Measurements from ENCODE around the gene DTNA. TPM values are rescaled to one million over a fixed set of nuclear protein-coding genes. Genes with fewer than 3 reads are reported as not detected.

The DTNA gene
- total RNA-seq, 2 donors from 2014 or later = 2.7 to 7.0 TPM

DNA sequence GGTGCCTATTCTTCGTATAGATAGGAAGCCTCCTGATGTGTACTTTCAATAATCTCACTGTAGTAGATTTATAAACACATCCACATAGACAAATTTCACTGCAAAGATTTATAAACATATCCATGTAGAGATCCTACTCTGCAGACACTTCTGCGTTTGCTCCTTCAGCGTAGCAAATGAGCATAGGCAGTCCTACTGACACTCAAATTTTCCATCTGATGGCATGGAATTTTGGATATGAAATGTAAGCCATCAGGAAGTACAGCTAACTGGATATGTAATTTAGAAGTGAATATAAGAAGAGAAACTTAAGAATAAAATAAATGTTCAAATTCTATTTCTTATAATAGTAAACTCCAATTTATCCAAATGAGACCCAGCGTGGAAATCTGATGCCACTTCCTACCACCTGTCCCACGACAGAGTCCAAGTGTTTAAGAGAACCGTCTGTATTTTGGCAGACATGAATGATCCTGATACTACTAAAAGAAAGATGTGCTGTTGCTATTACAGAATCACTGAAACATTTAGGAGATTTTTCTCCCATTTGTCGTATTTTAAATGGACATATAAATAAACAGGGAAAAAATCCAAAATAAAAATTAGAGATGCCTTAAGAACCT is 86.0 kb downstream of the DTNA start:
- DNase-seq (no peak), ATAC-seq (no peak)
- intact Hi-C loops (cut with DNase I, micrococcal nuclease) = no loop called here

DNA sequence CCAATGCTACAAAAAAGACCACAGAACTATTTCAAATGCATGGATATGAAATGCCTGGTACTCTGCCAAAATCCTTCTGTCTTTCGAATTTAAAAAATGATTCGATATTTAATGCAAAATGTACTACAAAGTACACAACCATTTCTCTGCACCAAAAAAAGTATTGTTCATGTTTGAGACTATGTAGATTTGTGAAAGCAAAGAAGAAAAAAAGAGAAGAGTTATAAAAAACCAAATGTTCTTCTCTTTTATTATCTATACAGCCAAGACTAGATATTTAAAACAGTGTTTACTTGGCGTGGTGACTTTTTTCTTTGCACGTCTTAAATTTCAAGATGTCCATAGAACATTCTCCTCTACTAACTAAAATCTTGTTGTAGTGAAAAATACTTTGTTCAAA is 89.2 kb downstream of the DTNA start:
- intact Hi-C loops (cut with DNase I, micrococcal nuclease) = no loop called here
- no peak for ATAC-seq
- DNase-seq = no peak

DNA sequence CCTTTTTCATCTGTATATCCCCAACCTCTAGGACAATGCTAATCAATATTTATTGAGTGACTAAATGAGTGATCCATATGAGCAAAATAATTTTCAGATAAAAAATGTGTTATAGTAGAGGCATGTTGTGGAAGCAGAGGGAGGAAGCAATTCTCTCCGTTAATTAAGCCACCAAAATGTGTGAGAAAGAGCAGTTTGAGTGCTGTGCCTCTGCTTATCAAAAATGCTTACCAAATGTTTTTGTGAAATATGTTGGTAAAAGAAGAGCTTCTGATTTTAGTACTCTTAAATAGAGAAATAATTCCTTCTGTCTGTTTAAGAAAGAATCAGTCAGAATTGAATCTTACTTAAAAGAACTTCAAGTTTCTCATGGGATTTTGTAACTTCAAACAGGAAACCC is 90.3 kb downstream of the DTNA start:
- intact Hi-C loops (cut with DNase I, micrococcal nuclease) = no loop called here
- DNase-seq = no peak
- no peak for ATAC-seq

DNA sequence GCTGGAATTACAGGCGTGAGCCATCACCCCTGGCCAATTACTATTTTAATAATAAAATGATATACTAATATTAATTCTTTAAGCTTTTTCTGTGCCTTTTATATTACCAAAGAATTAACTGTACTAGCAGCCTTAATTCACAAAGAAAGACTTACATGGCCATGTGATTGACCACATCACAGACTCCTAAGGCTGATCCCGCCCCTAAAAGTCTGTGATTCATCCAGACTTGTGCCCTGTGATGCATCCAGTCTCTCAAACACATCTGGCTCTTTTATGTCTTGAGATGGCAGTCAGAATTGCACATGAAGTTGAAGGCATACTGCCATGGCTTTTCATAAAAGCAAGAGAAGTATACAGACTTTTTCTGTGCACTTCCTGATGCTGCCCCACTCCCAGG is 91.7 kb downstream of the DTNA start:
- intact Hi-C loops (cut with DNase I, micrococcal nuclease) = no loop called here

DNA sequence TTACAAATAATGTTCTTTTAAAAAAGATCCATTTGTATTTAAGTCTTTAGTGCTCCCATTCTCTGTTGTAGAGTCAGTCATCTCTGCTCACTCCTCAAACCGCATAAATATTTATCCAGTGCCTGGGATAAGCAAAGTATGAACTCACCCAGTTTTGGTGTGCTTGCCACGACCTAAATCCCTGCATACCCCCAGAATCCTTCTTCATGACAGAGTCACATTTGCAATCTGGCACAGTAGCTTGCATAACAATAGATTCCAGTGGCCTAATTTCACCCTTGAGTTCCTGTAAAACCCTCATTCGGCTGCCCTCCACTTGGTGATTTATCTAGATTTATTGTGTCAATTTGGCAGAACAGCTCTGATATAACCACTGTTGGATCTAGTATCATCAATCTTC is 92.9 kb downstream of the DTNA start:
- intact Hi-C loops (cut with DNase I, micrococcal nuclease) = no loop called here
- DNase-seq = no peak
- ATAC-seq = no peak

More for the DNA sequence above, 91.7 kb downstream of the DTNA start:
- no peak for DNase-seq
- no peak for ATAC-seq

DNA sequence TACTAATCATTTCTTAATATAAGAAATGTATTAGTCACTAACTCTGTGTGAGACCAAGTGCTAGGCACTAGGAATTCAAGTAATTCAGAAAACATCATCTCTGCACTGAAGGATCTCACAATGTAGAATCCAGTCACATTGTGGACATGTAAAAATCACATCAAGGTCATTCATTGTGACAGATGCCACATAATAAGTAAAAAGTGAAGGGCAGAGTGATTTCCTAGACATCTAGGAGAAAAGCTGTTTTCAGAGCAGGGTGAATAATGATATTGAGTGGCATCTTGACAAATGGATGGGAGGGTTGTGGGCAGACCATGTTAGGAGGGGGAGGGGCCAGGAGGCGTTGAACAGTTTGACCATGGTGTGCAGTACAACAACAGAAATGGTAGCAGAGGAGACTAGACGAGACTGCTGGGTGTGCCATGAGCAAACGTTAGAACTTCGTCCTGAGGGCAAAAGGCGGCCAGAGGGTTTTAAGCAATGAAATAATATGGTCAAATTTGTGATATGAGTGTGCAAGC is 93.8 kb downstream of the DTNA start:
- no peak for ATAC-seq
- intact Hi-C loops (cut with DNase I, micrococcal nuclease) = no loop called here
- DNase-seq = no peak

DNA sequence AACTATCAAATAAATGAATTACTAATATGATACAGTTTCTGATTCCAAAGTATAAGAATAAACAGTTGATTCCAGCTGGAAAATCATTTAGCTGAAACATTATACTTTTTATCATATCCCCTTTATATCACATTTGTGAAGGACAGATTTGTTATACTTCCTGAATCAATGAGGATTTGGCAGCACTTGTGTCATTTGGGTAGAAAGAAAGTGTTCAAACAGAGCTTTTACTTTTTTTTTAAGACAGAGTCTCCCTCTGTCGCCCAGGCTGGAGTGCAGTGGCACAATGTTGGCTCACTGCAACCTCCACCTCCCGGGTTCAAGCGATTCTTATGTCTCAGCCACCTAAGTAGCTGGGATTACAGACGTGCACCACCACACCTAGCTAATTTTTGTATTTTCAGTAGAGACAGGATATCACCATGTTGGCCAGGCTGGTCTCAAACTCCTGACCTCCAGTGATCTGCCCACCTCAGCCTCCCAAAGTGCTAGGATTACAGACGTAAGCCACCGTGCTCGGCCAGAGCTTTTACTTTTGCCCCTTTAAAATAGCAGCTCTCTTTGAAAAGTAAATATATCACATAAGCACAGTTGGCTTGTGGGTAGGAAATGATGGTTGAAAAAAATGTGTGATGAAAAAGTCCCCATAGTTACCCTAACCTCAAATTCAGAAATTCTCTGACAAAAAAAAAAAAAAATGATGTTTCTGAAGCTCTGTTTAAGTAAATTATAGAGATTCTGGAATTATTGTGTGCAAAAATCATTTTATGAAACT is 95.2 kb downstream of the DTNA start:
- ATAC-seq (no peak), DNase-seq (no peak)
- intact Hi-C loops (cut with DNase I, micrococcal nuclease) = no loop called here

DNA sequence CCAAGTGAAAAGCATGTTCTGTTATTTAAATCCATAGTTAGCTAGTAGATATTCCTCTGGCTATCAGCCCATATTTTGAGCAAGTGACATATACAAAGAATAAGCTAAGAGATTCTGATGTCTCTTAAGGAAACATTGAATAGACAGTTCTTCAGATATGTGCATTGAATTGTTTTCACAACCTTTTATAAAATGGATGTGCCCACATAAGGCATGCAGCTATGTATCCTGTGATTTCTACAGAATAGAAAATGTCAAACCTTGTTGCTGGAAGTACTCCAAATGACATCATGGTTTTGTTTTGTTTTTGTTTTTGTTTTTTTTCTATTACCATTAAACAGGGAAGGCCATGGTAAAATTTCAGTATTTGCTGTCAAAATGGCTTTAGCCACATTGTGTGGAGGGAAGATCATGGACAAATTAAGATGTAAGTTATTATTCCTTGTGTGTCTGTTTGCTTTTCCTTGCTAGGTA is 95.8 kb downstream of the DTNA start:
- ATAC-seq (no peak), DNase-seq (no peak)
- intact Hi-C loops (cut with DNase I, micrococcal nuclease) = no loop called here

DNA sequence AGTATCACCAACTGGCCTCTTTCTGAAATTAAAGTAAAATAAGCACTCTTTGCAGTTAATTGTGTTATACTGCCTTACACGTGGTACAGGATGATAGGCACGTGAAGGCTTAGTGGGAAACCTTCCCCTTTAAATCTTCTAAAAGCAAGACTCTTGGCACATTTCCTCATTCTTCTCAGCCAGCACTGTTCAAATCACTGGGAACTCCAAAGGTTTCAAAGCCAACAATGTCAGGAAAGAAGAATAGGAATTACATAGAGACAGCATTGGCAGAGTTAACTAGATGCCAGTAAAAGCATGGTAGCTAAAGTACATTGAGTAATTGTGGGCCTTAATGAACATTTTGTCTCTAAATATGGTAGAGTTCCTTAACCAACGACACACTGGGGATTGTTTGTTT is 96.4 kb downstream of the DTNA start:
- DNase-seq (no peak), ATAC-seq (no peak)
- intact Hi-C loops (cut with DNase I, micrococcal nuclease) = no loop called here

DNA sequence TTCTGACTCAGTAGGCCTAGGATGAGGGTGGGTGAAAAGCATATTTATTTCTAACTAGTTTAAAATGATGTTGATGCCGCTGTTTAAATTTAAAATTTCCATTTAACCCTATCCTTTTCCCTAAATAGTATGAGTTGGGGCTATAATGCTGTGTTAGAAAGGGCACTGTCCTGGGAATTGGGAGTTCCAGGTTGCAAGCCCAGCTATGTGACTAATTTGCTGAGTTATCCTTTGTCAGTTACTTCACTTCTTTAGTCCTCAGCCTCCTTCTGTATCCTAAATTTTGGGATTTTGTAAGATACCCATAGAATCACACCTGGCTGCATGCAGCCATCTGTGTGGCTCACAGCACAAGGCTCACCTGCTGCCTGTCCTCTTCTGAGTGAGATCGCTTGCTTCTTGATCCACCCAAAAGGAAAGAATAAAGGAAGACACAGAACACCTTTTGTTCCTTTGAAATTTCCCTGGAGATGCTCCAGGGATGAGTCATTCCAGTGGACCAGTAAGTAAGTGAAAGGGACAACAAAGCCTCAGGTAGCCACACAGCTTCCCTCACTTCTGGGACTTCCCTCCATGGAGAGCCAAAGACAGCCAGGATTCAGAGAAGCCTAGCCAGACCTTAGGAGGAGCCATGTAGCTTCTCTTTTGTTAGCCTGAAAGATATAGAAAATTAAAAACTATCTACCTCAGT is 97.2 kb downstream of the DTNA start:
- DNase-seq (no peak), ATAC-seq (no peak)
- intact Hi-C loops (cut with DNase I, micrococcal nuclease) = no loop called here

DNA sequence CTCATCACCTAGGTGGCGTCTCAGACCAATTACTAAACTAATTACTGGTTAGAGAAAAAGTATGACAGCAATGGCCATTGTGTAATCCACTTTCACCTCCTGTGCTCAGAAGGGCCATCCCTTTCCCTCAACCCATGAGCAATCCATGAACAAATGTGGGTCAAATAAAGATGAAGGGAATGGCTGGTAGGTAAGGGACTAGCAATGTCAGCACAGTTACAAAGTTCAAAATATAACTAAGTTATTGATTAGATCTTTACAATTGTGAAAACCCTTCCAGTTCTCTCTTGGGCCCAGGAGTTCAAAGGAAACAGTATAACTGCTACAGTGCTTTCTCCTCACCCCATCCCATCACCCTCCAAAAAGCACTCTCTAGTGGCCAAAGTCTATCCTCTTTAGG is 98.3 kb downstream of the DTNA start:
- DNase-seq = no peak
- intact Hi-C loops (cut with DNase I, micrococcal nuclease) = no loop called here
- no peak for ATAC-seq

DNA sequence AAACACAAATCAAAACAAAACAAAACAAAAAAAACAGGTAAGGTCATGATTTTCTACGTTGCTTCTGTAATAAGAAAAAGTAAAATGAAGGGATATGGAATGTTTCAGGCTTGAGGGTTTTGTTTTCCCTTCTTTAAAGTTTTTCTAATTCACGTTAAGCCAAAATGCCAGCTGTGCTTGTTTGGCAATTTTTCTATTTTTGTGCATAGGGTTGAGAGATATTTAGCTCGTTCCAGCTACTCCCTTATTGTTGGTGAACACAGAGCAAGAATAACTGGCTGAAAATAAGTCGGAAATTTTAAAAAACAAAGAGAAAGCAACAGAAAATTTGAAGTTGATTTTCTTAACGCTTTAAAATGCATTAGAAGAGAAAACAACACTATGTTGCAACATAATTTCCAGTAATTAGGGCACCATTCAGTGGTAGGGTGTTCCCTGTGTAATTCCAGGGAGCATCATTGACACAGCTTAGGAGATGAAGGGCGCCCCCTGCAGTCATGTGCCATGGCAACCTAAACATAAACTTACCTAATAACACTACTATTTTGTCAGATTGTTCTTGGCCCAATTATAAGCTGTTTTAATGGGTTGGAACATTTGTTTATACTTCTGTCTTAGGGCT is 99.5 kb downstream of the DTNA start:
- ATAC-seq (no peak), DNase-seq (peak; percentile 27 to 43)
- intact Hi-C loops (cut with DNase I, micrococcal nuclease) = no loop called here

DNA sequence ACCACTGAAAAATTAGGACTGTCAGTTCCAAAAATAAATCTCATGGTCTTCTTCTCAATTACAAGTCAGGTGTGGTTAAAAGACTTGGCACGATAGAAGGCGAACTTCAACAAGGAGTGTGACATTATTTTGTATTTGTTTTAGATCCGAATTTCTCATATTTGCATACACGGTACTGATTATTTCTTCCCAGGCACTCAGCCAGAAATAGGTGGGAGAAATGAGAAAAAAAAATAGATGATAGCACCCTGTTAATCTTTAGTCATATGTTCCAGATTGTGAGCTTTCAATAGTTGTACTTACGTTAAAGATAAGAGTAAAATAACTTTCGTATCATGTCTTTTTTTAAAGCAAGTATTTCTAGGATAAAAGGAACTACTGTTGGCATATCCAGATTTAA is 106.1 kb downstream of the DTNA start:
- intact Hi-C loops (cut with DNase I, micrococcal nuclease) = no loop called here
- ATAC-seq (no peak), DNase-seq (no peak)

DNA sequence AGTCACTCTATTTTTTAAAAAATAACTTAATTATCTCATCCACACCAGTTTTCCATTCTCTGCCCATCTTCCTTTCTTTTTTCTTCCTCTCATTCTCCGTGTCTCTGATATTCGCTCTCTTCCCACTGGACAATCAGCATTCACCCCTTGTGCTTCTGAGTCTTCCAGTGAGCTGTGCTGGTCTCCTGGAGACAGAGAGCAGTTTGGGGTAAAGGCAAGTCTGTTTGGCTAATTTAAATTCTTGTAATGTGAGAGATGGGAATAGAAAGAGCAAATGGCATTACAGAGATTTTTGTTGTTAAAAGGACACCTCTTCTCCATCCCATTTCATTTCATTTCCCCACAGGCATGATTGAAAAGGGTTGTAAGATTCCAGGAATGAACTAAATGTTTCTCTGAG is 107.5 kb downstream of the DTNA start:
- DNase-seq (no peak), ATAC-seq (no peak)
- intact Hi-C loops (cut with DNase I, micrococcal nuclease) = no loop called here

DNA sequence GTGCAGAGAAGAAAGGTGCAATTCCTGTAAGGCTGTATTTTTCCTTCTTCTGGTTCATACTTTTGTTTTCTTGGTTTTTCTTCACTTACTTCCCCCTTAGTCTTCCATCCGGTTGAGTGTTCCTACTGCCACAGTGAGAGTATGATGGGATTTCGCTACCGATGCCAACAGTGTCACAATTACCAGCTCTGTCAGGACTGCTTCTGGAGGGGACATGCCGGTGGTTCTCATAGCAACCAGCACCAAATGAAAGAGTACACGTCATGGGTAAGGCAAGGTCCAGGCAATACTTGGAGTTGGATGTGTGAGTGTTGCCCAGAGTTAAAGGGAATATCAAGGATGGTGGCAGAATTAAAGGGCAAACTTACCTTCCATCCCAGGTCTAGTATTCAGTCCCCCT is 108.0 kb downstream of the DTNA start:
- ATAC-seq (no peak), DNase-seq (no peak)
- intact Hi-C loops (cut with DNase I, micrococcal nuclease) = no loop called here

DNA sequence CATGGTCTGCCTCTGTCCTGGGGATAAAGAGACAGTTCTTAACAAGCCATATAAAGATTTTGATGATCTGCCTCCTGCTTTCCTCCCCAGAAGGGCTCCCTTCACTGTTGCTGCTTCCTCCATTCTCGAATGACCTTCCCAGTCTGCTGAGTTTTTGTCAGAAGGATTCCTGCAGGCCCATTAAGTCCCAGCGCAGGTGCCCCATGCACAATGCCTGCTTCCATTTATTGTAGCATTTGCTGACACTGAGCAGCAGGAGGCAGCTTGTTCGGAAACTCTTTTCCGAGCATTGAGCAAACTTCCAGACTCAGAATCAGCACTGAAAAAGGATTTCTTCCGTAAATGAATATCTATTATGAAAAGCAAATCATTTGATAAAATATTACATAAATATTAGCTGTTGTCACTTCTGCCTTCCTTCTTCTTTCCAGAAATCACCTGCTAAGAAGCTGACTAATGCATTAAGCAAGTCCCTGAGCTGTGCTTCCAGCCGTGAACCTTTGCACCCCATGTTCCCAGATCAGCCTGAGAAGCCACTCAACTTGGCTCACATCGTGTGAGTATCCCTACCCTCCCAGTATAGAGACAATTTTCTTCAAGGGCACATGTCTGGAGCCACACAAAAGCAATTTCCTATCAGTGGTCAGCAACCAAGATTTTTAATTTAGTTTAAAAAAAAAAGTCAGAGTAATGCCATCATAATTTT is 110.4 kb downstream of the DTNA start:
- intact Hi-C loops (cut with DNase I, micrococcal nuclease) = no loop called here
- ATAC-seq (no peak), DNase-seq (no peak)

DNA sequence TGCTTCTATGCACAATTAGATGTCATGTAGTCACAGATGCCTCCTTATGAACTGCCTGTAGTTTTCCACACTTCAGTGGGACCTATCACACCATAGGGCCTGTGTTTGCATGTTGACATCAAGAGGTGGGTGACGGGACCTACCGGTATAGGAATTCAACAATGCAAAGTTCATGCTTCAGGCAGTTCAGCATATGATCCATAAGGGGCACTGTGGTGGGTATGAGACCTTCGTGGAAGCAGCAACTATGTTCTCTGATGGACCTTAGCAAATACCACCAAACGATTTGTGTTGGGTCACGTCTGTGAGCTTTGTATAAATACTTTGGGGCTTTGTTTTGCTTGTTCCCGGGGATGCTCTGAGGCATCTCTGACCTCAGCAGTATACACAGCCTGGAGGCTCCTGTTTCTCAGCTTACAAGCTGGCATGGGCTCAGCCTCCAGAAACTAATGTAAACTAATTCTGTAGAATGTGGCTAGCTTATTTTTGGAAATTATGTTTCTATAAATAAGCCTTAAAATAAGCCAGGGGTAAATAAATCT is 111.6 kb downstream of the DTNA start:
- DNase-seq (no peak), ATAC-seq (no peak)
- intact Hi-C loops (cut with DNase I, micrococcal nuclease) = no loop called here

DNA sequence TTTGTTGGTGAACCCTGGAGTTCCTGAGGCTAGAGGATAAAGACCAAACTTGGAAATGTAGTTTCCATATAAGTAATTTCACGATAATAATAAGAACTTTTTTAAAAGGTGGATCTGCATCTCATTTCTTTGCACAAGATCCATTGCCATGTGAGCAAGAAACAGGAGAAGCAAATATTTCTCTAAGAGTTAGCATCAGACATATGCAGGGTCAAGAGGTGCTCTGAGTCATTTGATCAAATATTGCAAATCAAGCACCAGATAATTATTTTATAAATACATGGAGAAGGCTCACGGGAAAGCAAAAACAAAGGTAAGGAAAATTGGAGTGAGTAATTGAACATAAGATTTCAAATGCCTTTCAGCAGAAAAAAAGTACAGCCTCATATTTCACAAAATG is 118.0 kb downstream of the DTNA start:
- no peak for DNase-seq
- ATAC-seq = no peak
- intact Hi-C loops (cut with DNase I, micrococcal nuclease) = no loop called here

DNA sequence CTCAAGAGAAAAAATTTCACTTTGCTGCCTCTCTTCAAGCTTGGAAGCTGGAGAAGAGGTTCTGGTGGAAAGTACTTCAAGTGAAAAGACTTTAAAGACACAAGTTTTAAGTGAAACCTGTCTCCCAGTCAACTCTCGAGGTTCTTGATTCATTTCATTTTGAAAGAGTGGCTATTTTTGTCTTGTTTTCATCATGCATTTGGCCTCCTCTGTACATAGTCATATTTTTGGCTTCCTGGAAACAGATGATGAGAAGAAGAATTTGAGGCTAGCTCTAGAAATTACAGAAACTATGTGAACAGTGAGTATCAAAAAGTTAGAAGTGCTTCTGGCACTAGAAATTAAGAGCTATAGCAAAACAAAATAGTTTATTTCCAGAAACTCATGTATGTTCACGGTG is 124.8 kb downstream of the DTNA start:
- intact Hi-C loops (cut with DNase I, micrococcal nuclease) = no loop called here
- ATAC-seq (no peak), DNase-seq (no peak)
